PFSK-1 (cell line): ENCODE data around the gene OR2W1.

Source experiments
- FOXP2 ChIP-seq: optimal IDR thresholded peaks from 2 replicates; pipeline ENCODE3; 2011; ENCODE audit warnings: borderline replicate concordance, control low read depth, inconsistent platforms; ENCODE audit not compliant: insufficient read depth; ENCODE audit errors: extremely low read length, extremely low read depth
- POLR2AphosphoS5 ChIP-seq: IDR thresholded peaks from 2 replicates; pipeline ENCODE4 v1.6.1; 2012; ENCODE audit warnings: low read depth, mild to moderate bottlenecking, control low read depth, low read length, moderate library complexity
- SIN3A ChIP-seq: IDR thresholded peaks from 2 replicates; pipeline ENCODE4 v1.6.1; 2012; ENCODE audit warnings: mild to moderate bottlenecking, low read length, moderate library complexity, borderline replicate concordance; ENCODE audit not compliant: insufficient read depth
- TAF1 ChIP-seq: IDR thresholded peaks from 2 replicates; pipeline ENCODE4 v1.6.1; 2012; ENCODE audit warnings: low read length, control low read depth, borderline replicate concordance; ENCODE audit not compliant: insufficient read depth
- TF ChIP-seq, protein P1 (sequence below), 2 experiments: IDR thresholded peaks; 2 replicates each; pipeline versions ENCODE4 v1.6.1 to v1.8.0; 2011 to 2012; ENCODE audit warnings: low read depth in 2 of 2, low read length in 2 of 2, control low read depth in 1 of 2, inconsistent platforms in 1 of 2, mild to moderate bottlenecking in 1 of 2, moderate library complexity in 1 of 2; ENCODE audit not compliant: insufficient read depth in 1 of 2

DNA sequence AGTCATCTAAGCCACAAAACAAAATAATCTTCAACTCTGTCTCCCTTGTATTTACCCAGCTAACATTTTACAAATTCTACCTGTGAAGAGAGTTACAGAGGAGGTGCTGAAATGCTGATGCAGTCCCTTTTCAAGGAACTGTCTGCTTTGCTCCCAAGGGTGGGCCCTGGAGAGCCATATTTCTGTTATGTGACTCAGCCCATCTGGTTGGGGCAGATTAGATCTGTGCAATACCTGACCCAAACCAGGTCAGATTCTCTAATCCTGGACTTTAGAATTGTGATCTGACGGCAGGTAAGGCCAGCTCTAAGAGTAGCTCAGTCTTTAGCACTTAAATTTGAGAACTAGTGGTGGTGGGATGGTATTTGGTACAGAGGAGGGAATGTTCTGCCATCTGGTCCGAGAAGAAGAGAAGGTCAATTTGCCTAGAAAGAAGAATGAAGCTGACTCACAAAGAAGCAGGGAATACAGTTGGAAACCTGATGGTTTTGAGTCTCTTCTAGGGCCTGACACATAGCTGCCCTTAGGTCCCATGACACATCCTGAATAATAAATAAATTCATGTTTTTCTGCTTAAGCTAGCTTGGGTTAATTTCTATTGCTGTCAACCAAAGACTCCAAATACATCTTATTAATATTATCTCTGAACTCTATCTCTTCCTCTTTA lies 48.0 kb downstream of the OR2W1 start:
- TF ChIP-seq, protein P1, sequence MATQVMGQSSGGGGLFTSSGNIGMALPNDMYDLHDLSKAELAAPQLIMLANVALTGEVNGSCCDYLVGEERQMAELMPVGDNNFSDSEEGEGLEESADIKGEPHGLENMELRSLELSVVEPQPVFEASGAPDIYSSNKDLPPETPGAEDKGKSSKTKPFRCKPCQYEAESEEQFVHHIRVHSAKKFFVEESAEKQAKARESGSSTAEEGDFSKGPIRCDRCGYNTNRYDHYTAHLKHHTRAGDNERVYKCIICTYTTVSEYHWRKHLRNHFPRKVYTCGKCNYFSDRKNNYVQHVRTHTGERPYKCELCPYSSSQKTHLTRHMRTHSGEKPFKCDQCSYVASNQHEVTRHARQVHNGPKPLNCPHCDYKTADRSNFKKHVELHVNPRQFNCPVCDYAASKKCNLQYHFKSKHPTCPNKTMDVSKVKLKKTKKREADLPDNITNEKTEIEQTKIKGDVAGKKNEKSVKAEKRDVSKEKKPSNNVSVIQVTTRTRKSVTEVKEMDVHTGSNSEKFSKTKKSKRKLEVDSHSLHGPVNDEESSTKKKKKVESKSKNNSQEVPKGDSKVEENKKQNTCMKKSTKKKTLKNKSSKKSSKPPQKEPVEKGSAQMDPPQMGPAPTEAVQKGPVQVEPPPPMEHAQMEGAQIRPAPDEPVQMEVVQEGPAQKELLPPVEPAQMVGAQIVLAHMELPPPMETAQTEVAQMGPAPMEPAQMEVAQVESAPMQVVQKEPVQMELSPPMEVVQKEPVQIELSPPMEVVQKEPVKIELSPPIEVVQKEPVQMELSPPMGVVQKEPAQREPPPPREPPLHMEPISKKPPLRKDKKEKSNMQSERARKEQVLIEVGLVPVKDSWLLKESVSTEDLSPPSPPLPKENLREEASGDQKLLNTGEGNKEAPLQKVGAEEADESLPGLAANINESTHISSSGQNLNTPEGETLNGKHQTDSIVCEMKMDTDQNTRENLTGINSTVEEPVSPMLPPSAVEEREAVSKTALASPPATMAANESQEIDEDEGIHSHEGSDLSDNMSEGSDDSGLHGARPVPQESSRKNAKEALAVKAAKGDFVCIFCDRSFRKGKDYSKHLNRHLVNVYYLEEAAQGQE (IDR thresholded peaks at IDR 0.05; ENCODE audit: insufficient read depth in 1 of 2, low read depth in 2 of 2, low read length in 2 of 2): no peak
- TF ChIP-seq POLR2AphosphoS5 (no peak), SIN3A (no peak), TAF1 (no peak), FOXP2 (no peak)
